Suprapubic skin (tissue), 4 donors: ENCODE measurements around the gene CX3CR1.

Experiments used
- POLR2A ChIP-seq, 2 donors: fragments of 450-650 bp; IDR thresholded peaks; one replicate each; pipeline ENCODE4 v1.6.1; 2017; ENCODE audit warnings: antibody characterized with exemption in 2 of 2, mild to moderate bottlenecking in 2 of 2, moderate library complexity in 2 of 2
- POLR2AphosphoS5 ChIP-seq, 3 donors: sonication (generic); formaldehyde crosslinking; IDR thresholded peaks; one replicate each; pipeline ENCODE4 v1.6.1; 2017; ENCODE audit warnings: antibody characterized with exemption in 3 of 3
- TF ChIP-seq, protein P1 (sequence below), 2 donors: fragments of 200-600 bp in 1 of 2; fragments of 450-650 bp in 1 of 2; sonication (generic) in 1 of 2; IDR thresholded peaks; one replicate each; pipeline ENCODE4 v1.5.1; 2016 to 2019; ENCODE audit warnings: antibody characterized with exemption in 2 of 2, mild to moderate bottlenecking in 1 of 2, moderate library complexity in 1 of 2

DNA sequence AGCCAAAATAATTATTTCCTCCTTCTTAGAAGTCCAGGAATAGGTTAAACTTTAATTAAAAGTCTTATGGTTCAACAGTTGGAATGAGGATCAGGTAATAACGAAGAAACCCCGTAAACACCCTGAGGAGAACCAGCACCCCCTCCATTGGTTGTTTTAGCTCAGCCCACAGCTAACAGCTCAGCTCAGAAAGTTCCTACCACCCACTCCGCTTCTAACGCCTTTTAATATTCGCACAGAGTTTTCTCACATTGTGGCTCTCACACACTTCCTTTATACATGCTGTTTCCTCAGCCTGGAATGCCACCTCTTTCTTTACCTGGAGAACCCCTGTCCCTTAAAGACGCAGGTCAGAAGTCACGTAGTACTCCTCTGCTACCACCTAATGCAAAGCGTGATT lies 17.0 kb downstream of the CX3CR1 start:
- TF ChIP-seq POLR2AphosphoS5 (IDR thresholded peaks at IDR 0.05), result no peak
- TF ChIP-seq POLR2A (IDR thresholded peaks at IDR 0.05), result no peak
- TF ChIP-seq, protein P1, sequence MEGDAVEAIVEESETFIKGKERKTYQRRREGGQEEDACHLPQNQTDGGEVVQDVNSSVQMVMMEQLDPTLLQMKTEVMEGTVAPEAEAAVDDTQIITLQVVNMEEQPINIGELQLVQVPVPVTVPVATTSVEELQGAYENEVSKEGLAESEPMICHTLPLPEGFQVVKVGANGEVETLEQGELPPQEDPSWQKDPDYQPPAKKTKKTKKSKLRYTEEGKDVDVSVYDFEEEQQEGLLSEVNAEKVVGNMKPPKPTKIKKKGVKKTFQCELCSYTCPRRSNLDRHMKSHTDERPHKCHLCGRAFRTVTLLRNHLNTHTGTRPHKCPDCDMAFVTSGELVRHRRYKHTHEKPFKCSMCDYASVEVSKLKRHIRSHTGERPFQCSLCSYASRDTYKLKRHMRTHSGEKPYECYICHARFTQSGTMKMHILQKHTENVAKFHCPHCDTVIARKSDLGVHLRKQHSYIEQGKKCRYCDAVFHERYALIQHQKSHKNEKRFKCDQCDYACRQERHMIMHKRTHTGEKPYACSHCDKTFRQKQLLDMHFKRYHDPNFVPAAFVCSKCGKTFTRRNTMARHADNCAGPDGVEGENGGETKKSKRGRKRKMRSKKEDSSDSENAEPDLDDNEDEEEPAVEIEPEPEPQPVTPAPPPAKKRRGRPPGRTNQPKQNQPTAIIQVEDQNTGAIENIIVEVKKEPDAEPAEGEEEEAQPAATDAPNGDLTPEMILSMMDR (IDR thresholded peaks at IDR 0.05), result no peak
